Endodermal cell (in vitro differentiated cells): ENCODE results near the gene SPN. TPM values are rescaled to one million over a fixed set of nuclear protein-coding genes. Genes with fewer than 3 reads are reported as not detected.

ENCODE experiments used
- DNase-seq: peaks from one replicate; pipeline ENCODE4 v3.0.0-alpha.2; 2017
- H3K27ac ChIP-seq: 2 replicates; pipeline ENCODE4 v1.5.1; 2013; ENCODE audit warnings: mild to moderate bottlenecking, low read depth, low read length, moderate library complexity
- H3K27me3 ChIP-seq: 2 replicates; pipeline ENCODE4 v1.6.1; 2013; ENCODE audit warnings: mild to moderate bottlenecking, low read length, moderate library complexity; ENCODE audit not compliant: insufficient read depth, control insufficient read depth, poor library complexity, severe bottlenecking
- H3K36me3 ChIP-seq: 2 replicates; pipeline ENCODE4 v1.7.0; 2013; ENCODE audit warnings: mild to moderate bottlenecking, low read length, moderate library complexity; ENCODE audit not compliant: control insufficient read depth, insufficient read depth
- H3K4me1 ChIP-seq: one replicate; pipeline ENCODE4 v1.7.0; 2013; ENCODE audit warnings: low read length; ENCODE audit not compliant: control insufficient read depth, insufficient read depth
- H3K4me3 ChIP-seq: 2 replicates; pipeline ENCODE4 v1.5.1; 2013; ENCODE audit warnings: mild to moderate bottlenecking, low read length, moderate library complexity
- H3K9ac ChIP-seq: 2 replicates; pipeline ENCODE4 v1.6.1; 2013; ENCODE audit warnings: mild to moderate bottlenecking, low read length, moderate library complexity; ENCODE audit not compliant: poor library complexity, severe bottlenecking; ENCODE audit errors: extremely low read depth
- H3K9me3 ChIP-seq: 2 replicates; pipeline ENCODE4 v1.6.1; 2013; ENCODE audit warnings: mild to moderate bottlenecking, low read length, moderate library complexity; ENCODE audit not compliant: control insufficient read depth
- H3K27ac Mint-ChIP-seq: 2 replicates; pipeline ENCODE4 v1.8.0; 2020; ENCODE audit warnings: mixed read lengths
- H3K27me3 Mint-ChIP-seq: 2 replicates; pipeline ENCODE4 v1.8.0; 2021; ENCODE audit warnings: mild to moderate bottlenecking, mixed read lengths; ENCODE audit not compliant: insufficient read depth
- H3K36me3 Mint-ChIP-seq: 2 replicates; pipeline ENCODE4 v1.8.0; 2020; ENCODE audit warnings: low read depth, mixed read lengths
- H3K4me1 Mint-ChIP-seq: 2 replicates; pipeline ENCODE4 v1.8.0; 2020; ENCODE audit warnings: mixed read lengths
- H3K4me3 Mint-ChIP-seq: 2 replicates; pipeline ENCODE4 v1.8.0; 2020; ENCODE audit warnings: mild to moderate bottlenecking, moderate library complexity, mixed read lengths
- H3K9me3 Mint-ChIP-seq: 2 replicates; pipeline ENCODE4 v1.8.0; 2020; ENCODE audit warnings: mild to moderate bottlenecking, mixed read lengths
- CTCF ChIP-seq: fragments of 200-600 bp; sonication (generic); conservative IDR thresholded peaks from 2 replicates; pipeline ENCODE4 v1.5.0; 2021; ENCODE audit warnings: antibody characterized with exemption, mild to moderate bottlenecking
- WGBS, 2 experiments: methylation state at CpG; one replicate each; pipeline versions ENCODE4 v1.1.5 to v1.1.7; 2013; ENCODE audit warnings: missing lambda C conversion rate in 2 of 2, mixed read lengths in 1 of 2; ENCODE audit not compliant: insufficient coverage in 1 of 2, insufficient read length in 1 of 2; 5-methylcytosine and 5-hydroxymethylcytosine counted together
- total RNA-seq, 2 donors: library from RNA; stranded (reverse); fragmentation: NEBNext Ultra II Directional in 1 of 2; extraction: Animal tissue kit (Norgen Biotek cat#: 25700) in 1 of 2; gene quantifications; 2 replicates in 1 of 2; 3 replicates in 1 of 2; pipeline ENCODE4 v1.2.1, GENCODE V29; 2021

Gene SPN
- total RNA-seq, 2 donors from 2014 or later: 0.86 TPM; not detected in 1

GRCh38 chr16:29717113-29717512, 54.1 kb downstream of the SPN start:
- DNase-seq: no peak
- peaks cover 9% of the 10 kb centered on the region for H3K4me1 Mint-ChIP-seq
- Histone ChIP-seq H3K9ac (no peak overlapping the region), H3K4me1 (no peaks in the 10 kb centered on the region), H3K27me3 (no peaks in the 10 kb centered on the region), H3K27ac (no peak overlapping the region), H3K36me3 (peaks cover 16% of the 10 kb centered on the region), H3K4me3 (no peak overlapping the region), H3K9me3 (no peaks in the 10 kb centered on the region)
- TF ChIP-seq CTCF: no peak
- H3K27me3 Mint-ChIP-seq: no peaks in the 10 kb centered on the region
- peaks cover 33% of the 10 kb centered on the region for H3K36me3 Mint-ChIP-seq
- no peak overlapping the region for H3K4me3 Mint-ChIP-seq
- no peak overlapping the region for H3K27ac Mint-ChIP-seq
- H3K9me3 Mint-ChIP-seq: peaks cover 3% of the 10 kb centered on the region
- WGBS, 2 experiments: 89 to 94% methylated on average over 7 of the region's 7 CpGs

GRCh38 chr16:29719063-29719462, 56.0 kb downstream of the SPN start:
- no peaks in the 10 kb centered on the region for H3K27me3 Mint-ChIP-seq
- peaks cover 16% of the 10 kb centered on the region for H3K36me3 ChIP-seq
- H3K4me3 Mint-ChIP-seq: no peak overlapping the region
- WGBS, 2 experiments: 44 to 59% methylated on average over 2 to 4 of the region's 4 CpGs
- no peaks in the 10 kb centered on the region for H3K4me1 ChIP-seq
- no peak for TF ChIP-seq CTCF
- no peak overlapping the region for H3K27ac ChIP-seq
- H3K9ac ChIP-seq: no peak overlapping the region
- peaks cover 9% of the 10 kb centered on the region for H3K4me1 Mint-ChIP-seq
- no peak overlapping the region for H3K27ac Mint-ChIP-seq
- peaks cover 3% of the 10 kb centered on the region for H3K9me3 Mint-ChIP-seq
- DNase-seq: no peak
- H3K9me3 ChIP-seq: no peaks in the 10 kb centered on the region
- H3K4me3 ChIP-seq: no peak overlapping the region
- peaks cover 36% of the 10 kb centered on the region for H3K36me3 Mint-ChIP-seq
- no peaks in the 10 kb centered on the region for H3K27me3 ChIP-seq

Other genes with a start within 250 kb of the SPN start
- gene BOLA2, start 208.9 kb upstream of the SPN start, total RNA-seq: 10 to 100 TPM in 1 of 2 donors, 1 to 10 TPM in 1; 9.5 to 11.0 TPM
- 10 to 100 TPM; 55.2 to 55.5 TPM for gene SLX1B, start 208.7 kb upstream of the SPN start, total RNA-seq
- gene SULT1A4, start 203.3 kb upstream of the SPN start, total RNA-seq: 1 to 10 TPM; 2.1 to 4.0 TPM
- 10 to 100 TPM; 82.1 to 94.7 TPM for gene NPIPB12, start 156.8 kb upstream of the SPN start, total RNA-seq
- gene QPRT, start 15.9 kb downstream of the SPN start, total RNA-seq: 100 to 1,000 TPM in 1 of 2 donors, 10 to 100 TPM in 1; 92.3 to 109 TPM
- gene C16orf54, start 82.7 kb downstream of the SPN start, total RNA-seq: not detected
- not detected for gene ZG16, start 115.0 kb downstream of the SPN start, total RNA-seq
- 100 to 1,000 TPM in 1 of 2 donors, 10 to 100 TPM in 1; 94.7 to 130 TPM for gene KIF22, start 127.5 kb downstream of the SPN start, total RNA-seq
- gene MAZ, start 143.3 kb downstream of the SPN start, total RNA-seq: 100 to 1,000 TPM; 320 to 325 TPM
- gene PRRT2, start 148.9 kb downstream of the SPN start, total RNA-seq: 10 to 100 TPM in 1 of 2 donors, 1 to 10 TPM in 1; 8.2 to 15.7 TPM
- gene PAGR1, start 152.9 kb downstream of the SPN start, total RNA-seq: 10 to 100 TPM; 43.0 to 65.7 TPM
- 1 to 10 TPM; 3.0 to 8.0 TPM for gene MVP, start 157.2 kb downstream of the SPN start, total RNA-seq
- 10 to 100 TPM; 63.4 to 68.4 TPM for gene CDIPT, start 200.0 kb downstream of the SPN start, total RNA-seq
- gene SEZ6L2, start 236.3 kb downstream of the SPN start, total RNA-seq: 10 to 100 TPM; 44.0 to 52.1 TPM
- 1 to 10 TPM; 6.1 to 8.7 TPM for gene ASPHD1, start 237.2 kb downstream of the SPN start, total RNA-seq